GM19351 (cell line): ENCODE results near the gene OR2A2.

Experiments
- ATAC-seq: cut with Tn5 transposase; IDR thresholded peaks from one replicate; pipeline ENCODE4 v1.9.1; 2021; ENCODE audit warnings: mild to moderate bottlenecking, moderate library complexity; ENCODE audit not compliant: unreplicated experiment

OR2A2 gene

DNA sequence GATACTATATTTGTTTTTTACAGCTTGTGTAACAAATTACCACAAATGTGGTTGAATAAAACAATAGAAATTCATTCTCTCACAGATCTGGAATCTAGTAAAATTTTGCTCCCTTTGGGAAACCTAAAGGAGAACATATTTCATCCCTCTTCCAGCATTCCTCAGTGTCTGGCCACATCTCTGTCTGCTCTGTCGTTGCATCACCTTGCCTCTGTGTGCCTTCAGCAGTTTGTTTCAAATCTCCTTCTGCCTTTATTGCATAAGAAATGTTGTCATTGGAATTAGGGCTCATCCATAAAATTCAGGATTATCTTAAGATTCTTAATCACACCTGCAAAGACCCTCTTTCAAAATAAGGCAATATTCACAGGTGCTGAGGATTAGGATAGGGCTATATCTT, 28.1 kb downstream of the OR2A2 start:
- ATAC-seq = no peak

DNA sequence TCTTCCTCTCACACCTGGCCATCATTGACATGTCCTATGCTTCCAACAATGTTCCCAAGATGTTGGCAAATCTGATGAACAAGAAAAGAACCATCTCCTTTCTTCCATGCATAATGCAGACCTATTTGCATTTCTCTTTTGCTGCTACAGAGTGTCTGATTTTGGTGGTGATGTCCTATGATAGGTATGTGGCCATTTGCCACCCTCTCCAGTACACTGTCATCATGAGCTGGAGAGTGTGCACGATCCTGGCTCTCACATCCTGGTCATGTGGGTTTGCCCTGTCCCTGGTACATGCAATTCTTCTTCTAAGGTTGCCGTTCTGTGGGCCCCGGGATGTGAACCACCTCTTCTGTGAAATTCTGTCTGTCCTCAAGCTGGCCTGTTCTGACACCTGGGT, 32.8 kb downstream of the OR2A2 start:
- ATAC-seq = no peak

DNA sequence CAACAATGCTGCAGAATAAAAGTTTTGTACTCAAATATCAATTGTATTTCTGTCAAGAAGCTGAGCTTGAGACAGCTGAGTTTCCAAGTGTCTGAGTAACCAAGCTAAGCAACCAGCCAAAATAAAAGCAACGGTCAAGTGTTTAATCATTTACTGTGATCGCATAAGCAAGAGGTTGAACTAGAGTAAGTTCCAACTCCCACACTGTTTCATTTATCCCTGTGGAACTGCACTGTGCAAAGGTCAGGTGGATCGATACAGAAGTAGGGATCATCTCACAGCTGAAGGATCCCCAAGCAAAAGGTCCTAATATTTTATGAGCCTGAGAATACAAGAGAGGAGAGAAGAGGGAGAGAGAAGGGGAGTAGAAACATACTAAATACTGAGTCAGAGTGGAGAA, 35.0 kb downstream of the OR2A2 start:
- no peak for ATAC-seq

DNA sequence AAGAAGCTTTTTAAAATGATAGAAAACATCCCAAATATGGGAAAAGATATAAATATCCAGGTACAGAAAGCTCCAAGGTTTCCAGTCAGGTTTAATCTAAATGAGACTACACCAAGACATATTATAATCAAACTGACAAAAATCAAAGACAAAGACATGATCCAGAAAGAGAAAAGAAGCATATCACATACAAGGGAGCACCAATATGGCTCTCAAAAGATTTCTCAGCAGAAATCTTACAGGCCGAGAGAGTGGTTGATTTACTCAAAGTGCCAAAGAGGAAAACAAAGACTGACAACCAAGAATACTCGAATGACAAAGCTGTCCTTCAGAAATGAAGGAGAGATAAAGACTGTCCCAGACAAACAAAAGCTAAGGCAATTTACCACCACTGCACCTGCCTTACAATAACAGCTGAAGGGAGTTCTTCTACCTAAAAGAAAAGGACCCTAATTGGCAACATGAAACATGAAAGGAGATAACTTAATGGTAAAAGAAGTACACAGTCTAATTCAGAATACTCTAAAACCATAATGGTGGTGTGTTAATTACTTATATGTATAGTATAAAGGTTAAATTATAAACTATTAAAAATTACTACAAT, 38.9 kb downstream of the OR2A2 start:
- ATAC-seq = no peak

DNA sequence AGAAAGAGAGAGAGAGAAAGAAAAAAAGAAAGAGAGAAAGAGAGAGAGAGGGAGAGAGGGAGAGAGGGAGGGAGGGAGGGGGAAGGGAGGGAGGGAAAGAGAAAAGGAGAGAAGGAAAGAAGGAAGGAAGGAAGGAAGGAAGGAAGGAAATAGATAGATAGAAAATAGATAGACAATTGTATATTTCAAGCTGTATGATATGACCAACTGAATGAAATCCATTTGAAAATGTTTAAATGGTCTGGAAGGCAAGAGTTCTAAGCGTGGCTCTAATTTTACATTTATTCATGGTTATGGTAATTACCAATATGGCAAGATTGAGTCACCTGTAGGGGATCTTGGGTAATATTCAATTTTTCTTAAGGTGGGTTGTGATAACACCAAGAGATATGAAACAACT, 49.5 kb downstream of the OR2A2 start:
- no peak for ATAC-seq
